Panc1 (cell line): Measurements from ENCODE around the gene AIF1. TPM values are rescaled to one million over a fixed set of nuclear protein-coding genes. Genes with fewer than 3 reads are reported as not detected.

Experiments
- ATAC-seq: fragments of 200-7000 bp; cut with Tn5 transposase; 2 replicates; pipeline ENCODE4 v1.9.1; 2020; ENCODE audit warnings: mild to moderate bottlenecking, moderate library complexity
- BruUV-seq: library from RNA; stranded (reverse); fragments of 400-500 nt; replicated peaks from 2 replicates; lab custom pipeline; 2021; lab: Mats Ljungman, UMichigan
- CTCF ChIA-PET: fragments of 300-600 bp; sonication (Branson Sonifier 250); formaldehyde crosslinking; loops from one replicate; lab custom pipeline; 2022; ENCODE audit warnings: antibody characterized with exemption; lab: Charles Lee
- POLR2A ChIA-PET: fragments of 300-600 bp; sonication (Branson Sonifier 250); formaldehyde crosslinking; loops from one replicate; lab custom pipeline; 2022; ENCODE audit warnings: antibody characterized with exemption; lab: Charles Lee
- DNase-seq: peaks from one replicate; pipeline ENCODE4 v3.0.0-alpha.2; 2010; ENCODE audit warnings: low read depth, low spot score
- H3K27ac ChIP-seq: 2 replicates; pipeline ENCODE4 v1.5.1; 2011; ENCODE audit warnings: mild to moderate bottlenecking, low read length, inconsistent platforms
- H3K27me3 ChIP-seq: fragments of 200-500 bp; sonication (Bioruptor generic); 2 replicates; pipeline ENCODE4 v1.6.0; 2014; ENCODE audit warnings: low read length, inconsistent platforms; ENCODE audit not compliant: control insufficient read depth, insufficient read depth
- H3K36me3 ChIP-seq: fragments of 200-500 bp; sonication (Bioruptor generic); 2 replicates; pipeline ENCODE4 v1.5.1; 2014; ENCODE audit warnings: inconsistent platforms, mild to moderate bottlenecking, low read length, moderate library complexity; ENCODE audit not compliant: control insufficient read depth, insufficient read depth
- H3K4me1 ChIP-seq: 2 replicates; pipeline ENCODE4 v1.5.1; 2011; ENCODE audit warnings: inconsistent platforms, mild to moderate bottlenecking, low read length, moderate library complexity; ENCODE audit not compliant: control insufficient read depth, insufficient read depth
- H3K4me3 ChIP-seq, 2 experiments: 2 replicates each; pipeline ENCODE4 v1.5.1; 2011 to 2012; ENCODE audit warnings: low read depth in 2 of 2, low read length in 2 of 2, mild to moderate bottlenecking in 2 of 2, inconsistent platforms in 1 of 2, moderate library complexity in 1 of 2
- H3K9me3 ChIP-seq: fragments of 200-500 bp; sonication (Bioruptor generic); 2 replicates; pipeline ENCODE4 v1.5.1; 2014; ENCODE audit warnings: low read depth, mild to moderate bottlenecking, inconsistent platforms, low read length, moderate library complexity; ENCODE audit not compliant: control insufficient read depth, insufficient read depth
- CTCF ChIP-seq: fragments of 450-650 bp; IDR thresholded peaks from 2 replicates; pipeline ENCODE4 v1.5.1; 2017; ENCODE audit warnings: mild to moderate bottlenecking
- POLR2AphosphoS5 ChIP-seq: IDR thresholded peaks from 2 replicates; pipeline ENCODE4 v1.6.1; 2012; ENCODE audit warnings: mild to moderate bottlenecking, low read depth, low read length, moderate library complexity
- REST ChIP-seq, 2 experiments: IDR thresholded peaks; 2 replicates each; pipeline ENCODE4 v1.6.1; 2011 to 2012; ENCODE audit warnings: low read depth in 2 of 2, control low read depth in 1 of 2, low read length in 1 of 2, mild to moderate bottlenecking in 1 of 2, moderate library complexity in 1 of 2; ENCODE audit not compliant: insufficient read depth in 1 of 2
- SIN3A ChIP-seq: IDR thresholded peaks from 2 replicates; pipeline ENCODE4 v1.6.1; 2012; ENCODE audit warnings: low read depth, mild to moderate bottlenecking, low read length, moderate library complexity, borderline replicate concordance; ENCODE audit not compliant: insufficient read depth
- TCF7L2 ChIP-seq: IDR thresholded peaks from 2 replicates; pipeline ENCODE4 v1.6.1; 2011; ENCODE audit warnings: mild to moderate bottlenecking, low read depth, low read length, inconsistent platforms
- in situ Hi-C: cut with HindIII; loops from 2 replicates; pipeline ENCODE4 v1.10.0; 2016; ENCODE audit warnings: low sequenced_read_pairs, low pct_unique_long_range_greater_than_20kb
- intact Hi-C: fragments of 100-400 bp; cut with micrococcal nuclease; formaldehyde crosslinking; loops from one replicate; pipeline ENCODE4 v1.10.0; 2022; ENCODE audit not compliant: unreplicated experiment
- total RNA-seq: library from RNA; stranded (reverse); gene quantifications from one replicate; pipeline ENCODE4 v1.2.1, GENCODE V29; 2021; ENCODE audit not compliant: unreplicated experiment

The AIF1 gene
- total RNA-seq, 1 experiment from 2014 or later = 0.44 TPM

GRCh38 chr6:31630177-31630934, 15.3 kb downstream of the AIF1 start:
- CTCF ChIA-PET = interaction anchor here (0.5 kb wide), 1 partner anchor 40 kb away, joined by 3 read pairs; no protein-coding TSS in a partner anchor
- ATAC-seq (no peak), DNase-seq (no peak)
- Histone ChIP-seq H3K9me3 (no peaks in the 10 kb centered on the region), H3K36me3 (peaks cover 55% of the 10 kb centered on the region), H3K27ac (no peak overlapping the region), H3K27me3 (no peaks in the 10 kb centered on the region), H3K4me1 (peaks cover 5% of the 10 kb centered on the region; the same call in 1 of the 2 replicates), H3K4me3 (no peak overlapping the region)
- no peak for TF ChIP-seq REST (IDR thresholded peaks at IDR 0.05; ENCODE audit: insufficient read depth in 1 of 2, low read depth in 2 of 2, low read length in 1 of 2)
- TF ChIP-seq SIN3A = no peak
- no peak; the same call in 1 of the 2 replicates for TF ChIP-seq POLR2AphosphoS5
- POLR2A ChIA-PET = no interaction called here
- intact Hi-C loops (loop anchor here (1.0 kb wide), 1 partner anchor 9 kb away; no protein-coding TSS in a partner anchor), in situ Hi-C loops (no loop called here)
- BruUV-seq = no TSS peak

- ChIA-PET POLR2A (no interaction called here), CTCF (no interaction called here)
- no peak for ATAC-seq
- Histone ChIP-seq H3K4me3 (no peak overlapping the region), H3K27me3 (no peaks in the 10 kb centered on the region), H3K27ac (no peak overlapping the region), H3K9me3 (no peaks in the 10 kb centered on the region), H3K36me3 (peaks cover 52% of the 10 kb centered on the region), H3K4me1 (peaks cover 6% of the 10 kb centered on the region; the same call in 1 of the 2 replicates)
- DNase-seq = no peak
- TF ChIP-seq CTCF (no peak), TCF7L2 (no peak), POLR2AphosphoS5 (no peak), SIN3A (no peak), REST (IDR thresholded peaks at IDR 0.05; ENCODE audit: insufficient read depth in 1 of 2, low read depth in 2 of 2, low read length in 1 of 2) (no peak)
- in situ Hi-C loops (no loop called here), intact Hi-C loops (no loop called here)
- BruUV-seq = TSS peak; percentile 15
These were observed 16.2 kb downstream of the AIF1 start for GRCh38 chr6:31631209-31631608.
